Measurements from ENCODE around the gene THSD4. TPM values are rescaled to one million over a fixed set of nuclear protein-coding genes. Genes with fewer than 3 reads are reported as not detected.
A peak's percentile ranks its signal among the peaks of the same experiment; 100 is the strongest.

Gene THSD4
- total RNA-seq, 1 experiment from 2014 or later = 1.2 TPM

GRCh38 chr15:71627188-71627587, 511.9 kb downstream of the THSD4 start:
- in situ Hi-C loops (cut with HindIII; ENCODE audit: low sequenced_read_pairs) = no loop called here

GRCh38 chr15:71627604-71628003, 512.3 kb downstream of the THSD4 start:
- in situ Hi-C loops (cut with HindIII; ENCODE audit: low sequenced_read_pairs) = no loop called here
- no peak for DNase-seq (ENCODE audit: low spot score)

More at GRCh38 chr15:71627188-71627587, 511.9 kb downstream of the THSD4 start:
- no peak for DNase-seq (ENCODE audit: low spot score)

- in situ Hi-C loops (cut with HindIII; ENCODE audit: low sequenced_read_pairs) = no loop called here
- DNase-seq (ENCODE audit: low spot score) = no peak
These were observed 513.9 kb downstream of the THSD4 start for GRCh38 chr15:71628988-71629770.

- no peak for DNase-seq (ENCODE audit: low spot score)
- in situ Hi-C loops (cut with HindIII; ENCODE audit: low sequenced_read_pairs) = no loop called here
These were observed 514.7 kb downstream of the THSD4 start for GRCh38 chr15:71629781-71630474.

- in situ Hi-C loops (cut with HindIII; ENCODE audit: low sequenced_read_pairs) = no loop called here
- DNase-seq (ENCODE audit: low spot score) = no peak
These were observed 515.2 kb downstream of the THSD4 start for GRCh38 chr15:71630475-71630809.

- in situ Hi-C loops (cut with HindIII; ENCODE audit: low sequenced_read_pairs) = no loop called here
- DNase-seq (ENCODE audit: low spot score) = no peak
These were observed 517.4 kb downstream of the THSD4 start for GRCh38 chr15:71632576-71633195.

- no peak for DNase-seq (ENCODE audit: low spot score)
- in situ Hi-C loops (cut with HindIII; ENCODE audit: low sequenced_read_pairs) = no loop called here
These were observed 519.7 kb downstream of the THSD4 start for GRCh38 chr15:71634820-71635560.

- in situ Hi-C loops (cut with HindIII; ENCODE audit: low sequenced_read_pairs) = no loop called here
- DNase-seq (ENCODE audit: low spot score) = no peak
These were observed 520.5 kb downstream of the THSD4 start for GRCh38 chr15:71635735-71636134.

GRCh38 chr15:71638876-71639275, 523.6 kb downstream of the THSD4 start:
- in situ Hi-C loops (cut with HindIII; ENCODE audit: low sequenced_read_pairs) = no loop called here
- DNase-seq (ENCODE audit: low spot score) = no peak

GRCh38 chr15:71639471-71639870, 524.2 kb downstream of the THSD4 start:
- no peak for DNase-seq (ENCODE audit: low spot score)
- in situ Hi-C loops (cut with HindIII; ENCODE audit: low sequenced_read_pairs) = no loop called here

- no peak for DNase-seq (ENCODE audit: low spot score)
- in situ Hi-C loops (cut with HindIII; ENCODE audit: low sequenced_read_pairs) = no loop called here
These were observed 528.6 kb downstream of the THSD4 start for GRCh38 chr15:71643918-71644317.

GRCh38 chr15:71646767-71647486, 531.7 kb downstream of the THSD4 start:
- in situ Hi-C loops (cut with HindIII; ENCODE audit: low sequenced_read_pairs) = no loop called here
- no peak for DNase-seq (ENCODE audit: low spot score)

- in situ Hi-C loops (cut with HindIII; ENCODE audit: low sequenced_read_pairs) = no loop called here
- DNase-seq (ENCODE audit: low spot score) = no peak
These were observed 532.2 kb downstream of the THSD4 start for GRCh38 chr15:71647487-71647808.

GRCh38 chr15:71648095-71648494, 532.8 kb downstream of the THSD4 start:
- no peak for DNase-seq (ENCODE audit: low spot score)
- in situ Hi-C loops (cut with HindIII; ENCODE audit: low sequenced_read_pairs) = no loop called here

- no peak for DNase-seq (ENCODE audit: low spot score)
These were observed 534.6 kb downstream of the THSD4 start for GRCh38 chr15:71649894-71650293.

GRCh38 chr15:71650603-71651002, 535.3 kb downstream of the THSD4 start:
- no peak for DNase-seq (ENCODE audit: low spot score)
- in situ Hi-C loops (cut with HindIII; ENCODE audit: low sequenced_read_pairs) = no loop called here

More at GRCh38 chr15:71649894-71650293, 534.6 kb downstream of the THSD4 start:
- in situ Hi-C loops (cut with HindIII; ENCODE audit: low sequenced_read_pairs) = no loop called here

GRCh38 chr15:71651750-71652186, 536.5 kb downstream of the THSD4 start:
- in situ Hi-C loops (cut with HindIII; ENCODE audit: low sequenced_read_pairs) = no loop called here
- DNase-seq (ENCODE audit: low spot score) = peak; percentile 38

GRCh38 chr15:71654042-71654719, 538.9 kb downstream of the THSD4 start:
- in situ Hi-C loops (cut with HindIII; ENCODE audit: low sequenced_read_pairs) = no loop called here
- no peak for DNase-seq (ENCODE audit: low spot score)

Measured in G401 (cell line).